Suppressor macrophage treated with lipopolysaccharide for 4 hours (primary cell): ENCODE data around the gene TRIM63.
"Not testable (repeated sequence)": the region's sequence is repeated elsewhere in the genome, so short reads cannot be mapped to it uniquely, and the experiment has no call there.

ENCODE experiments used
- DNase-seq: peaks from one replicate; pipeline ENCODE4 v3.0.0-alpha.2; 2020

TRIM63 gene

DNA sequence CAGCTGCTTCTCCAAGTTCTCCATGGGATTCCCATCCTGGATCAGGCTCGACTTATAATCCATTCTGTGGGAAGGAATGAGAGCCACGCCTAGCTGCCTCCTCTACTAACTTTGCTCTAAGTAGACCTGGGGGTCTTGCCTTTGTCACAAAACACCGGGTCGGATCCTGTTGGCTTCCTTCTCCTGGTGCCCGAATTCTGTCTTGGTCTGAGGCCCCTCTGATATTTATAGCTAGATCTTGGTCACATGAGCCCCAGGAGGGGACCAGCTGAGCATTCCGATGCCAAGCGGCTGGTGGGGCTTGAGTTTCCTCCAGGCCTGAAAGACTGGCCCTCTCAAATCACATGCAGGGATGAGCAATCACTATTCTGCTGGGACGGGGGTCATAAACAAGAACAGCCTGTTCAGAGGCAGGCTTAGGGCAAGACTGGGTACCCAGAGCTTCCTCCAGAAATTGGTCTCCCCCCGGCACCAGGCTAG lies at the start of gene TRIM63:
TSS of gene TRIM63 (minus strand) at position 199 of the 480 bp plus-strand sequence. CDS start at position 63, 136 bp downstream.
- no peak for DNase-seq

DNA sequence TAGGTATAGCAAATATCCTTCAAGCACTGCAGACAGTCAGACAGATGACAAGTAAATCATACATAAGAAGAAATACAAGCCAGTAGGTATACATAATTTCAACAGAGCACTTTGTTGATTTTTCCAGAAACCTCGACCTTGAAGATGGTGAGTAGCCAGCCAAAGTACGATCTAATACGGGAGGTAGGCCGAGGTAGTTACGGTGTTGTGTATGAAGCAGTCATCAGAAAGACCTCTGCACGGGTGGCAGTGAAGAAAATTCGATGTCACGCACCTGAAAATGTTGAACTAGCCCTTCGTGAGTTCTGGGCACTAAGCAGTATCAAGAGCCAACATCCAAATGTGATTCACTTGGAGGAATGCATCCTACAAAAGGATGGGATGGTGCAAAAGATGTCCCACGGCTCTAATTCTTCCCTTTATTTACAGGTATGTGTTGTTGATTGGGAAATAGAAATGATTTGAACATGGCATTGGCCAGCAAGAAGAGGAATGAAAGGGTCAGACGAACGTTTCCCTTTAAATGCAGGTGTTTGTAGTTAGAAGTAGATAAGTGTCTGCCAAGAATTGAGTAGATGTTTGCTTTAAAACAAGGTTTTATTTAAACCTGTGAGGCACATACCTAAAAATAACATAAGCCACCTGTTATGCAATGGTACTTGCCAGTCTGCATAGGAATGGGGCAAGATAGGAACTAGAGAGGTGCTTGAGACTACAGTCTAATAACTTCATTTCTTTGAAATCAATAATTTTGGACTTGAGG lies 46.9 kb upstream of the TRIM63 start:
- DNase-seq: no peak

DNA sequence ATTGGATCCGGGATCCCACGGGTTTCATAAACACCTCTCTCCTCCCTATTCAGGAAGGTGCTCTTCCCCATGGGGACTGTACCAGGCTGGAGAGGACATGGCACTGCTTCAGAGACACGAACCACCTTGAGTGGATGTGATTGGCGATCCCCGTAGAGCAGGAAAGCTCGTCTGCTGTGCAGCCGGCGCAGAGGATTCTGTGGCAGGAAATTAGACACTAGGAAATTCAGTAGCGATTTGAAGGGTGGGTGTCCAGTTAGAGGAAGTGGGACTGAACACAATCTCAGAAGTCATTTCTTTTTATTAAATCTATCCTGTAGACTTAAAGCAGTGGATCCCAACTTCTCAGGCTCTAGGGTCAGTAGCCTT lies 45.0 kb upstream of the TRIM63 start:
- DNase-seq: peak; percentile 48

DNA sequence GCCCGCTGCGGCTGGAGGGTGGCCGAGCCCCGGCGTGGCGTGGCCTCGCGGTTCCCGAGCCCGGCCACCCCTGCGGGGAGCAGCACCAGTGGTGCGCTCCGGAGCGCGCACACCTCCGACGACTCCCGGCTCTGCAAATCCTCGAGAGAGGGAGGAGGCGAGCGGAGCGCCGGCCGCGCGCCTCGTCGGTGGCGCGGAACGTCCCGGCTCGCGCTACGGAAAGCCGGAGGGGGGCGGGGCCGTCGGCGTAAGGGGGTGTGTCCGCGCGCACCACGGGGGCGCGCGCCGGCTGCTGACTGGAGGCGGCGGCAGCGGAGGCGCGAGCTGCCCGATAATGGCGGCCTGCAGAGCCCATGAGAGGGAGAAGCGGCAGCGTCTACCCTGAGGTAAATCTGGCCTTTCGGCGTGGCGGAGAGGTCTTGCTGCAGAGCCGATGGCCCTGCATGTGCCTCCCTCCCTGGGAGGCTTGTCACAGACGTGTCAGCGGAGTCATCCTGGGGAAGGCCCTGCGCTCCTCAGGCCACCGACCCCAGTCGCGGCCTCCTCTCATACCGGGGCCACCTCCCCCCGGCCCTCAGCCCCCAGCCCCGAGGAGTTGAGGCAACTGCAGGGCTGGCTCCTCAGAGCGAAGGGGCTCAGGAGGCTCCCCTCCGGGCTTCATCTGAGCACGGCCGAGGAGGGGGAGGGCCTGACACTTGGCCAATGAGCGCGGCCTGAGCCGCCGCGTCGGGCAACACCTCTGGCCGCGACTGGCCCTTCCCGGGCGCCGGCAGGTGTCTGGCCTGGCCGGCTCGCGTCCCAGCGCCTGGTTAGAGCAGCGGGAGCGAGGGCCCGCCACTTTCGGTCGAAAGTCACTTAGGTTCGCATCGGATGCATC lies 44.3 kb upstream of the TRIM63 start, which contains the start of gene PDIK1L:
TSS of gene PDIK1L (plus strand) at position 295 of the 877 bp plus-strand sequence. CDS start 2,485 bp downstream, outside the sequence.
- DNase-seq: peak; percentile 98

DNA sequence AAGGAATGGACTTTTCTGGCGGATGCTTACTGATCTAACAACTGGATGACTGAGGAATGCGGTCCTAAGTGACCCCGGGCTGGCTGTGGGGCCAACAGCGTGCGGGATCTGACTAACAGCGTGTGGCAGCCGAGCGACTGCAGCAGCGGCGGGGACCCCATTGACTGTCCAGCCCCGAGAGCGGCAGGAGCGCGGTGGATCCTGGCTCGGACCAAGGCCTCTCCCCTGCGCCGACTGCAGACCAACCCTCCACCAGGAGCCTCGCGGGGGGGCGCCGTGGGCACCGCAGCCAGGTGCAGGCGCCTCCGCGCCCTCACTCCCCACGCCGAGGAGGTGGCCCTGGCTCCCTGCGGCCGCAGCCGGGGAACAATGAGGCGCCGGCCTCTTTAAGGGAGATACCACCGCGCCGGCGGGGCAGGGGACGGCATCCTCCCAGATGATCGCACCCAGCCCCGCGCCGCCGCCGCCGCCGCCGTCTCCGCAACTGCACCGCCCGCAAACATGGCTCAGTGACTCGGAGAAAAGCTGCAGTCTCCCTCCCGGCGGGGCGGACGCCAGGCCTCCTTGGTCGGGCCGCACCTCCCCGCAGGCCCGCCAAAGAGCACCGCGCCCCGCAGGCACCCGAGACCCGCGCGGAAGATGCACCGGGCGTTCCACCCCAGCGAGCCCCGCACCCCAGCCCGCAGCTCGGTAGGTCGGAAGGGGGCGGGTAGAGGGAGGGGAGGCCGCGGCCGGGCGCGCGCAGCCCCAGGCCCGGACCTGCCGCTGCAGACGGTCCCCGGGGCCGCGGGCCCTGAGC lies 43.5 kb upstream of the TRIM63 start:
- peak; percentile 67 for DNase-seq

DNA sequence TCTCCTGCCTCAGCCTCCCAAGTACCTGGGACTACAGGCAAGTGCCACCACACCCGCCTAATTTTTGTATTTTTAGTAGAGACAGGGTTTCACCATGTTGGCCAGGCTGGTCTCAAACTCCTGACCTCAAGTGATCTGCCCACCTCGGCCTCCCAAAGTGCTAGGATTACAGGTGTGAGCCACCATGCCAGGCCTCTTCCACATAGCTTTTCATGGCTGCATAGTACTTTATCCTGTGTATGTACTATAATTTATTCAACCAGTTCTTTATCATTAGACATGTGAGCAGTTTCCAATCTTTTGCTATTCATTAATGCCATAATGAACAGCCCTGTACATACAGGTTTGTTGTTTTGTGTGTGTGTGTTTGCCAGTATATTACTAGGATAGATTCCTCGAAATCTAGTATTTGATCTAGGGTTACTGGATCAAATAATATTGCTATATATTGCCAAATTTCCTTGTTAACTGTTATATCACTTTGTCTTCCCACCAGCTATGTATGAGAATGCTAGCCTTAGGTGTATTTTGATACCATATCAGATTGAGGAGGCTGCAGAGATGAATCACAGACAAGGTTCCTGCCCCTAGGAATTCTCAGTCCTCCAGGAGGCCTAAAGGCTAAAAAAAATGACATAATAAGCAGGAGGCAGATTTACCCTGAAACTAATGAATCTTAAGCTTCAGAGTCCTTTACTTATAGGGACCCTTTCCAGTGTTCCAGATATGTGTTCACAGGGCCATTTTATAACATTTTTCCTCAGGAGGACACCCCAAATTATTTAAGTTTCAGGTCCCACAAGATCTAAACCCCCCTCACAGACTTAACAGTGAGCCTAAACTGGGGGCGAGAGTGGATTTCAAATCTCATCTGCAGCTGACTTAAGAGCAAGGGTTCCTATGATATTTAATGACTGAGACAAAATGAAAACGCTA lies 42.1 kb upstream of the TRIM63 start:
- no peak for DNase-seq

DNA sequence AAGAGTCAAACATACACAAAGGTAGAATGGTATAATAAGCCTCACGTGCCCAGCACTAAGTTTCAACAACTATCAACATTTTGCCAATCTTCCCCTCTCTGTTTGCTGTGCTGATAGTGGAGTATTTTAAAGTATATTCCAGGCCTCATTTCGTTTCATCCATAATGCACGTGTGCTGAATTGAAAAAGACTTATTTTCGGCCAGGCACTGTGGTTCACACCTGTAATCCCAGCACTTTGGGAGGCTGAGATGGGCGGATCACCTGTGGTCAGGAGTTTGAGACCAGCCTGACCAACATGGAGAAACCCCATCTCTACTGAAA lies 37.8 kb upstream of the TRIM63 start:
- DNase-seq: not testable (repeated sequence)

DNA sequence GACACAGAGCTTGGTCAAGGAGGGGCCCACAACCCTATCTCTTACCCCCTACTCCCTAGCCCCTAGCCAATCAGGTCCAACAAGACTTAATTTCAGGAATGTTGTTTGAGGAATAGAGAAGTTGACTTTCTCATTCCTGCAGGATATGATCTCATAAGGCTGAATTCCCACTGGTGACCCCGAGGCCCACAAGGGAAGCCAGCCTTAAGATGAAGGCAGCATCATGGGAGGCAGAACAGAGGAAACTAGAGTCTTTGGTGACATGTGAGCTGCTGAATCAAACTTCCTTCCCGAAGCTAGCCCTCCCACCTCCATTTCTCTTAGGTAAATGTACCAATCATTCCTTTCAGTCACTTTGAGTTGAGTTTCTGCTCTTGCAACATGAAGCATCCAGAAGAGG lies 35.1 kb upstream of the TRIM63 start:
- DNase-seq: no peak

DNA sequence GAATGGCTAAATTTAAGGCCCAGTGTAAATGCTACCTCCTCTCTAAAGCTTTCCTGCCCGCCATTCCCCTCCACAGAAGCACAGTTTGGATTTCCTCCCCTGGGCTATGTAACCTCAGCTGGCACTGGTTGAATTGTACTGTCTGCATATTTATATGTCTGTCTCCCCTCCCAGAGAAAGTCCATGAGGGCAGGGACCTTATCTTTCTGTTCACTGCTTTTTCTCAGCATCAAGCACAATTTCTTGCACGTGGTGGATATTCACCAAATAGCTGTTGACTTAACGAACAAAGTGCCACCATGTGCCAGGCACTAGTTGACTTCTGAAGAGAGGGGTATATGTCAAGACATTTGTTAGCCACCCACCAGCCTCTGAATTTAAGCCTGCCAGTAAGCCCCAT lies 34.7 kb upstream of the TRIM63 start:
- DNase-seq: no peak

DNA sequence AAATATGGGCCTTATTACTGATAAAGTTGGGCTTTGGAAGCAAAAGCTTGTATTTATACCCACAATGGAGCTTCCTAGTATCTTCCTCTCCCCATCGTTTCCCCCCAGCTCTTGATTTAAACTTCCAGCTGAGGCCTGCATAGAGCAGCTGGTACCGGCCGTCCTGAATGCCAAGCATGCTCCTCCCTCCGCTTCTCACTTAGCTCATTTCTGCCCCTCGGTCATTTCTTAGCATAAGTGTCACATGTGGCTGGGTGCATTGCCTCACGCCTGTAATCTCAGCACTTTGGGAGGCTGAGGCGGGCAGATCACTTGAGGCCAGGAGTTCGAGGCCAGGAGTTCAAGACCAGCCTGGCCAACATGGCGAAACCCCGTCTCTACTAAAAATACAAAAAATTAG lies 32.8 kb upstream of the TRIM63 start:
- not testable (repeated sequence) for DNase-seq

DNA sequence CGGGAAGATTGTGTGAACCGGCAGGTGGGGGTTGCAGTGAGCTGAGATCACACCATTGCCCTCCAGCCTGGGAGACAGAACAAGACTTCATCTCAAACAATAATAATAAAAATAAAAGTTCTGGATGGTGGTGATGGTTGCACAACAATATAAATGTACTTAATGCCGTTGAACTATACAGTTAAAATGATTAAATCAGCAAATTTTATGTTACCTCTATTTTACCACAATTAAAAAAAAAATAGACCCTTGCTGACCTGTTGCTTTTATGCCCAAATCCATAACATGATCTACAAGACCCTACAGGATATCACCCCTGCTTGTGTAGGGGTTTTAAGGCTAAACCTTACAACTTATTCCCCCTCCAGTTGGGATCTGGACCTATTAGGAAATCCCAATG lies 32.4 kb upstream of the TRIM63 start:
- no peak for DNase-seq

DNA sequence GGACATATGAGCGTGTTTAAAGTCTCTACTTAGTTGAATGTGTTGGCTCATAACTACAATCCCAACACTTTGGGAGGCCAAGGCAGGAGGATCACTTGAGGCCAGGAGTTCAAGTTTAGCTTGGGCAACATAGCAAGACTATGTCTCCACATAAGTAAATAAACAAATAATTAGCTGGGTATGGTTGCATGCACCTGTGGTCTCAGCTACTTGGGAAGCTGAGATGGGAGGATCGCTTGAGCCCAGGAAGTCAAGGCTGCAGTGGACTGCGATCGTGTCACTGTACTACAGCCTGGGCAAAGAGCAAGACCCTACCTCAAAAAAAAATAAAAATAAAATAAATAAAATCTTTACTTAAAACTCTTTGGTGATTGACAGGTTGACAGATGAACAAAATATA lies 31.2 kb upstream of the TRIM63 start:
- DNase-seq: no peak

DNA sequence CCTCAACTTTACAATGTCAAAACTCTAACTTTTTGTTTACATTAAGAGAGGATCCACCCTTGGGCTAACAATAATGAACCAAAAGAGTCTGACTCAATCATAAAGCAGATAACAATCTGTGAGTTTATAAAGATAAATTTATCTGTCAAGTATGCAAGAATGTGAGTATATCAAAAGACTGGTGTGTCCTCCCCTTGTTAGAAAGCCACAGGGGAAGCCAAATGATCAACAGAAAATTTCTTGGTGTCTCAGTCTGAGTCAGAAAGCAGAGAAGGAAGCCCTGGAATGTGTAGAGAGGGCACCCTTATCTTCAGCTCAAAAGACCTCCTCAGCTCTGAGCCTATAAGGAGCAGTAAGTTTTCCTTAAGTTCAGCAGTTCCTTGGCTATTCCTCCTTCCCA lies 30.3 kb upstream of the TRIM63 start:
- DNase-seq: no peak

DNA sequence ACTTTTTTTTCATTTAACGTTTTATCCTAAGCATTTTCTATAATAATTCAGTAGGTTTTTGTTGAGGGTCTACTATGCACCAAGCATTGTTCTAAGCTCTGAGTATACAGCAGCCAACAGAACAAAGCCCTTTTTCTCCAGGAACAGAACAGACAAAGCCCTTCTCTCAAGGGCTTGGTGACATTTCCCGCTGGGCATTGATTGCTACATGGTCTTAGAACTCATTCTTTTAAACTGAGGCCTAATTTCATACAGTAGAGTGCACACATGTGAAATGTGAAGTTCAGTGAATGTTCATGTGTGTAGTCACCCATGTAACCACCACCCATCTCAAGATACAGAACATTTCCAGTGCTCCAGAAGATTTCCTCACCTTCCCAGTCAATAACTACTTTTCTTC lies 29.0 kb upstream of the TRIM63 start:
- DNase-seq: no peak

DNA sequence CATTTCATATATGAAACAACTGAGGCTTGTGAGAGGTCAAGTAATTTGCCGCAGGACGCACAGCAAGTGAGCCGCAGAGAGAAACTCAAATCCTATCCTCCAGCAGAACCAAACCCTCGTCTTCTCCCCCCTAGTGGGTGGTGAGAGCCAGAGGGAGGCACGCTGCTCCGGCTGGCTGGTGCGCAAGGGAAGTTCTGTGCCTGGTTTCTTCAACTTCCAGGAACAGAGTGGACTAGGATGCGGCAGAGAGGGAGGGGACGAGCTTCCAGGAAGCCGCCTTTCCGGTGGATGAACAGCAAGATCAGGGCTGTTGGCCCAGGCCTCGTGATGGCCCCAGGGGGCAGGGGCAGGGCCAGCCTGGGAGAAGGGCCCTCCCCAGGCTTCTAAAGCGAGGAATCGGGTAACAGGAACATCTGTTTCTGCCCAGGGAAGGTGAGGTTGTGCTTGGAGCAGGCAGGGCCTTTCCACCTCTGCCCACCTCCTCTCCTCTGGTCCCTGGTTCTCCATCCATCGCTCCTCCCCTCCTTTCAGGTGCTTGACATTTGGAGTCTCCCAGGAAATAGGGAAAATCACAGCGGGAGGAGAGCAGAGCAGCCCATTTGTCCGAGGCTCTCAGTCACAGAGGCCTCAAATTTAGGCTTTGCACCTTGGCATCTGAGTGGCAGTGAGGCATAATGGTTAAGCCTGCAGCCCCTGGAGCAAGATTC lies 27.4 kb upstream of the TRIM63 start:
- no peak for DNase-seq

DNA sequence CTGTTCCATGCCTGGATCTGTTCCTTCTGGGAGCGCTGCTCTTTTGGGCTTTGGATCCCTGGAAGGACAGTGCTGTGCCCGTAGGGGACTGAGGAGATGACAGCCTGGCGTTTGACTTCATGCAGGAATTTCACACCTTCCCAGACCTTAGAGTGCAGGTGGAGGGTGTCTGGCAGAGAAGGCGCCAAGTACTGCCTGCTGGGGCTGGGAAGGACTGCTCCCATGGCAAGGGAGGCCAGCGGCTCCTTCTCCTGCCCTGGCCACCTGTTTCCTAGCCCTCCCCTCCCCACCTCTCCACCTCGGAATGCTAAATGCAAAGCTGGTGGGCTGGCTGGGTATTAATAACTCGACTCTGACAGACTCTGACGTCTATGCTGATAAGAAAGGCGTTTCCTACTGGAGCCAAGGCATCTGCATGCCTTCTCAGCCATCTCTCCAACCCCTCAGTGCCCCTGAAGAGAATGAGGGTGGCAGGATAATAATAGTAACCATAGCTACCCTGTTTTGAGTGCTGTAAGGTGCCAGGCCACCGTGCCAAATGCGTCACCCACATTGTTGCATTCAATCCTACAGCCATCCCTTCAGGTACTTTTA lies 26.7 kb upstream of the TRIM63 start:
- no peak for DNase-seq

DNA sequence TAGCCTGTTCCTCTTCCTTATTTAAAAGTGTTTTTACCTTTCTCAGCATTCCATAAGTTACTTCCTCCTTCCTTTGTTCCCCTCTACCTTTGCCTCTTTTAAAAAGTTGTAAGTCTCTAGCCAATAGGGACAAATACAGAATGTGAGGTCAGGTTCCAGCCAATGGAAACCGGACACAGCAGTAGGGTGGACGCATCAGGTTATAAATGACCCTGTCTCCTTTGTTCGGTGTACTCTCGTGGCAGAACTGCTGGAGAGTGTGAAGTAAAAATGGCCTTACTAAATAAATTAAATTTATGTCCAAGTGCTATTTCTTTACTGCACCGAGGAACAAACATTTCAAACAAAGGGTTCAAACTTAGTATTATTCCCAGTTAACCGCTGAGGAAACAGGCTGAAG lies 26.1 kb upstream of the TRIM63 start:
- not testable (repeated sequence) for DNase-seq

DNA sequence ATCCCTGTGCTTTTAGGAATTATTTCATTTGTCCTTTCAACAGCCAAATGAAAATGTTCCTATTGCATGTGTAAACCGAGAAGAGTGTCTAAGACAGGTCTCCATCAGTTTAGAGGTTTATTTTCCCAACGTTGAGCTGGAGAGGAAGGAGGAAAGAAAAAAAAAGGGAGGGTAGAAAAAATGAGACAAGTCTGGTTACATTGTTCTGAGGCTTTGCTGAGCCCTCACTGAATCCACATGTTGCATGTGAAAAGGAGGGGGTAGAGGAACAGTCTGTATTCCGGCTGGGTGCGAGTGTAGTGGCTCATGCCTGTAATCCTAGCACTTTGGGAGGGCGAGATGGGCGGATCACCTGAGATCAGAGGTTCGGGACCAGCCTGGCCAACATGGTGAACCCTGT lies 25.0 kb upstream of the TRIM63 start:
- DNase-seq: no peak

DNA sequence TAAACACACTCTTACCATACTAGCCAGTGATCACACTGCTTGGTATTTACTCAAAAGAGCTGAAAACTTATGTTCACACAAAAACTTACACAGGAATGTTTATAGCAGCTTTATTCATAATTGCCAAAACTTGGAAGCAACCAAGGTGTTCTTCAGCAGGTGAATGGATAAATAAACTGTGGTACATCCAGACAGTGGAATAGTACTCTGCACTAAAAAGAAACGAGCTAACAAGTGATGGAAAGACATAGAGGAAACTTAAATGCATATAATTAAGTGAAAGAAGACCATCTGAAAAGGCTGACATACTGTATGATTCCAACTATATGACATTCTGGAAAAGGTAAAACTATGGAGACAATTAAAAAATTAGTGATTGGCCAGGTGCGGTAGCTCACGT lies 23.5 kb upstream of the TRIM63 start:
- no peak for DNase-seq

DNA sequence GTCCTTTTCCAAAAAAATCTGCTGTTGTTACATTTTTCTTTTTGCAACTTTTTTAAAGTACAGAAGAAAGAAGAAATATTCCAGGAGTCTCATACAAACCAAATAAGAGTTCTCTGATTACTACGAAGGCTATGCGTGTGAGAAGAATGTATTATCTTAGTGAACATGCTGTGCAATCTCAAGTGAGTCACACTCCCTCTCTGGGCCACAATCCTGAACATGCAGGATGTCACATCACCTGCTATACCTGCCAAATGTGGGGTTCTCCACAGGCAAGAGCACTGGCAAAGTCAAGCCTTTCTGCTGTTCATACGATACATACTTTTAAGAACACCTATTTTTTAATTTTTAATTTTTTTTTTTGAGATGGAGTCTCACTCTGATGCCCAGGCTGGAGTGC lies 21.7 kb upstream of the TRIM63 start:
- DNase-seq: no peak

DNA sequence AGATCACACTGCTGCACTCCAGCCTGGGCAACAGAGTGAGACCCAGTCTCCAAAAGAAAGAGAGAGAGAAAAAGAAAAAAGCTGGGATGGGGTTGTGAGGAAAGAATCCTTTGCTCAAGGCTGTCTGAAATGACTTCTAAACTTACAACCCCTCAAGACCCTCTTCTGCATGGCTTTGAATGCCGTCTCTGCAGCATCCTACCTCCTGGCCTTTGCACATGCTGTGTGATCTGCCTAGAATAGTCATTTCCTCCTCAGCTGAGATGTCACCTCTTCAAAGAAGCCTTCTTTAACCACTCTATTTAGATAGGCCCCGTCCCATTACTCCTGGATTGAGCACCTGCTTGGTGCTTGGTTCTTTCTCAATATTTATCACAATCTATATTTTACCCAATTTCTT lies 17.4 kb upstream of the TRIM63 start:
- no peak for DNase-seq
